HEK293 (cell line): Measurements from ENCODE around the gene CACNB2.

Source experiments
- PRDM1 ChIP-seq: fragments of 450-650 bp; formaldehyde crosslinking; IDR thresholded peaks from 2 replicates; pipeline ENCODE4; 2016; ENCODE audit warnings: missing biosample characterization, missing genetic modification characterization
- YY1 ChIP-seq: fragments of 450-650 bp; formaldehyde crosslinking; IDR thresholded peaks from 2 replicates; pipeline ENCODE4 v1.5.1; 2018; ENCODE audit warnings: missing biosample characterization, missing genetic modification characterization
- ZNF274 ChIP-seq, 2 experiments: fragments of 200-500 bp in 1 of 2; fragments of 450-650 bp in 1 of 2; sonication (Bioruptor generic) in 1 of 2; formaldehyde crosslinking in 1 of 2; IDR thresholded peaks; 2 replicates each; pipeline versions ENCODE4 v1.5.1 to v1.6.1; 2014 to 2016; ENCODE audit warnings: borderline replicate concordance in 1 of 2, inconsistent platforms in 1 of 2, low read length in 1 of 2, missing biosample characterization in 1 of 2, missing genetic modification characterization in 1 of 2
- ZNF623 ChIP-seq: fragments of 450-650 bp; formaldehyde crosslinking; IDR thresholded peaks from 2 replicates; pipeline ENCODE4 v1.5.1; 2016; ENCODE audit warnings: missing biosample characterization, missing genetic modification characterization
- ZNF664 ChIP-seq: fragments of 450-650 bp; formaldehyde crosslinking; IDR thresholded peaks from 2 replicates; pipeline ENCODE4 v1.5.1; 2016; ENCODE audit warnings: missing biosample characterization, missing genetic modification characterization
- TF ChIP-seq, protein P1 (sequence below): fragments of 450-650 bp; formaldehyde crosslinking; IDR thresholded peaks from 2 replicates; pipeline ENCODE4 v1.5.1; 2016; ENCODE audit warnings: missing biosample characterization, missing genetic modification characterization
- TF ChIP-seq, protein P2 (sequence below): fragments of 450-650 bp; formaldehyde crosslinking; IDR thresholded peaks from 2 replicates; pipeline ENCODE4 v1.5.1; 2016; ENCODE audit warnings: missing biosample characterization, missing genetic modification characterization
- TF ChIP-seq, protein P3 (sequence below): fragments of 450-650 bp; formaldehyde crosslinking; IDR thresholded peaks from 2 replicates; pipeline ENCODE4 v1.5.1; 2016; ENCODE audit warnings: missing biosample characterization, missing genetic modification characterization

DNA sequence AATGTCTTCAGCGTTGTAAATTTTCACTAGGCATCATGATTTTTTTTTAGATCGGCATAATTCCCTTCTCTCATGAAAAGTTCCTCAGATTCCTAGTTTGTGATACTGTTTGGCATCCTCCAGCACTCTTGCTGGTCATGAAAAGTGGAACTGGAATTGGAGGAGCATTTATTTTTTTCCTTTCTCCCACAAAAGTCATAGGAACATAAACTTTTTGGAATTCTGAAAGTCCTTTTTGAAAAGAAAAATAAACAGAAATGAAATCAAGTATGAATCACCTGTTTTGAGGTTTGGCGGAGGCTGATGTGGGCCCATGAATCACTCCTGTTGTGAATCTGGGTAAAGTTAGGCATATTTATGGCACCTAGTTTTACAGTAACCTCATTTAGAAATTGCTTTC is 17.7 kb downstream of the CACNB2 start:
- TF ChIP-seq ZNF274 (IDR thresholded peaks at IDR 0.05; ENCODE audit: low read length) (no peak), ZNF274 (tag by site-specific recombination; IDR thresholded peaks at IDR 0.05; ENCODE audit: borderline replicate concordance) (no peak), ZNF623 (no peak), YY1 (no peak), PRDM1 (tag by site-specific recombination) (no peak), ZNF664 (tag by site-specific recombination) (no peak)
- TF ChIP-seq, protein P1, sequence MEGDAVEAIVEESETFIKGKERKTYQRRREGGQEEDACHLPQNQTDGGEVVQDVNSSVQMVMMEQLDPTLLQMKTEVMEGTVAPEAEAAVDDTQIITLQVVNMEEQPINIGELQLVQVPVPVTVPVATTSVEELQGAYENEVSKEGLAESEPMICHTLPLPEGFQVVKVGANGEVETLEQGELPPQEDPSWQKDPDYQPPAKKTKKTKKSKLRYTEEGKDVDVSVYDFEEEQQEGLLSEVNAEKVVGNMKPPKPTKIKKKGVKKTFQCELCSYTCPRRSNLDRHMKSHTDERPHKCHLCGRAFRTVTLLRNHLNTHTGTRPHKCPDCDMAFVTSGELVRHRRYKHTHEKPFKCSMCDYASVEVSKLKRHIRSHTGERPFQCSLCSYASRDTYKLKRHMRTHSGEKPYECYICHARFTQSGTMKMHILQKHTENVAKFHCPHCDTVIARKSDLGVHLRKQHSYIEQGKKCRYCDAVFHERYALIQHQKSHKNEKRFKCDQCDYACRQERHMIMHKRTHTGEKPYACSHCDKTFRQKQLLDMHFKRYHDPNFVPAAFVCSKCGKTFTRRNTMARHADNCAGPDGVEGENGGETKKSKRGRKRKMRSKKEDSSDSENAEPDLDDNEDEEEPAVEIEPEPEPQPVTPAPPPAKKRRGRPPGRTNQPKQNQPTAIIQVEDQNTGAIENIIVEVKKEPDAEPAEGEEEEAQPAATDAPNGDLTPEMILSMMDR: no peak
- TF ChIP-seq, protein P2, sequence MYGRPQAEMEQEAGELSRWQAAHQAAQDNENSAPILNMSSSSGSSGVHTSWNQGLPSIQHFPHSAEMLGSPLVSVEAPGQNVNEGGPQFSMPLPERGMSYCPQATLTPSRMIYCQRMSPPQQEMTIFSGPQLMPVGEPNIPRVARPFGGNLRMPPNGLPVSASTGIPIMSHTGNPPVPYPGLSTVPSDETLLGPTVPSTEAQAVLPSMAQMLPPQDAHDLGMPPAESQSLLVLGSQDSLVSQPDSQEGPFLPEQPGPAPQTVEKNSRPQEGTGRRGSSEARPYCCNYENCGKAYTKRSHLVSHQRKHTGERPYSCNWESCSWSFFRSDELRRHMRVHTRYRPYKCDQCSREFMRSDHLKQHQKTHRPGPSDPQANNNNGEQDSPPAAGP: no peak
- TF ChIP-seq, protein P3, sequence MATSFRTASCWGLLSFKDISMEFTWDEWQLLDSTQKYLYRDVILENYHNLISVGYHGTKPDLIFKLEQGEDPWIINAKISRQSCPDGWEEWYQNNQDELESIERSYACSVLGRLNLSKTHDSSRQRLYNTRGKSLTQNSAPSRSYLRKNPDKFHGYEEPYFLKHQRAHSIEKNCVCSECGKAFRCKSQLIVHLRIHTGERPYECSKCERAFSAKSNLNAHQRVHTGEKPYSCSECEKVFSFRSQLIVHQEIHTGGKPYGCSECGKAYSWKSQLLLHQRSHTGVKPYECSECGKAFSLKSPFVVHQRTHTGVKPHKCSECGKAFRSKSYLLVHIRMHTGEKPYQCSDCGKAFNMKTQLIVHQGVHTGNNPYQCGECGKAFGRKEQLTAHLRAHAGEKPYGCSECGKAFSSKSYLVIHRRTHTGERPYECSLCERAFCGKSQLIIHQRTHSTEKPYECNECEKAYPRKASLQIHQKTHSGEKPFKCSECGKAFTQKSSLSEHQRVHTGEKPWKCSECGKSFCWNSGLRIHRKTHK (tag by site-specific recombination): no peak
